Skeletal muscle tissue (tissue), 4 donors: ENCODE data around the gene MTMR12. TPM values are rescaled to one million over a fixed set of nuclear protein-coding genes. Genes with fewer than 3 reads are reported as not detected.

ENCODE experiments used
- H3K27ac ChIP-seq: one replicate; pipeline ENCODE4 v1.7.0; 2013; ENCODE audit warnings: mild to moderate bottlenecking, low read depth, low read length, inconsistent platforms
- H3K27me3 ChIP-seq, 3 donors: one replicate each; pipeline ENCODE4 v1.7.0; 2013; ENCODE audit warnings: low read length in 3 of 3; ENCODE audit not compliant: control insufficient read depth in 3 of 3, insufficient read depth in 3 of 3
- H3K36me3 ChIP-seq, 3 donors: one replicate each; pipeline ENCODE4 v1.7.0; 2013; ENCODE audit warnings: low read length in 3 of 3; ENCODE audit not compliant: control insufficient read depth in 3 of 3, insufficient read depth in 3 of 3
- H3K4me1 ChIP-seq, 3 donors: one replicate each; pipeline ENCODE4 v1.7.0; 2013; ENCODE audit warnings: low read length in 3 of 3, mild to moderate bottlenecking in 3 of 3; ENCODE audit not compliant: control insufficient read depth in 3 of 3, insufficient read depth in 3 of 3
- H3K4me3 ChIP-seq, 3 donors: one replicate each; pipeline ENCODE4 v1.7.0; 2013; ENCODE audit warnings: low read length in 3 of 3
- H3K9ac ChIP-seq, 3 donors: one replicate each; pipeline ENCODE4 v1.7.0; 2013; ENCODE audit warnings: low read length in 3 of 3, mild to moderate bottlenecking in 3 of 3, moderate library complexity in 2 of 3, low read depth in 1 of 3
- H3K9me3 ChIP-seq, 3 donors: one replicate each; pipeline ENCODE4 v1.7.0; 2013; ENCODE audit warnings: low read length in 3 of 3; ENCODE audit not compliant: control insufficient read depth in 3 of 3
- total RNA-seq: library from RNA; depleted of rRNA; stranded (reverse); fragments of >200 nt; gene quantifications from one replicate; pipeline ENCODE4 v1.2.3, GENCODE V29; 2014
- donor health status: Osteomylitis.

The MTMR12 gene
- 15.1 TPM for total RNA-seq

DNA sequence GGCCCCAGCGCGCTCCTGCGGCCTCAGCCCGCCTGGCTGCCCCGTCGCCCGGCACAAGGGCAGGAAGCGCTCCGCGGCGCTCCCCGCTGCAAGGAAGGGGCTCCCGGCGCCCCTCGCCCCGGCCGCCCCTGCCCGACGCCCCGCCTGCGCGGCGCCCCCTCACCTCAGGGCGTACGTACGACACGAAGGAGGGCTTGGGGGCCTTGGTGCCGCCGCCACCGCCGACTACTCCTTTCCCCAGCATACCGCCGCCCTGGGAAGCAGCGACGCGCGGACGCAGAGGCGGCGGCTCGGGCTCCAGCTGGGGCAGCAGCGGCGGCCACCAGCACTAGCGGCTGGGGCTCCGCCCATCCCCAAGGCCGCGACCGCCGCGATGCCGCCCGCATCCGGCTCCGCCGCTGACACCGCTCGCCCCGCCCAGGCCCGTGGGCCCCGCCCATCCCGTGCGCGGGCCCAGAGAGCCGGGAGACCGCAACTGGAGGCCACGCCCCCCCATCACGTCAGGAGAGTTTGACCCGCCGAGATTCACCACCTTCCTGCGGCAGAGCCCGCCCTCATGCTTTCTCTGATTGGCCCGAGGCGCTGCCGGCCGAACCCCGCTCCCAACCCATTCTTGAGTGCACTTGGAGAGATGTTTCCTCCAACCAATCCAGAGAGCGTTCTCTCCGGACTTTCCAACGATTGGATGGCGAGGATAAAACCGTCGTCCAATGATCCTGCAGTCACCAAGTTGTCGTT lies at the start of gene MTMR12:
MTMR12 (minus strand) TSS at position 345 of the 738 bp plus-strand sequence; CDS start at position 244, 101 bp downstream.
- Histone ChIP-seq H3K36me3 (no peaks in the 10 kb centered on the region), H3K4me3 (peak within 1 kb of the TSS; percentile 77 to 84 (median 82)), H3K4me1 (peaks cover 16 to 24% (median 21%) of the 10 kb centered on the region in 3 donors)

DNA sequence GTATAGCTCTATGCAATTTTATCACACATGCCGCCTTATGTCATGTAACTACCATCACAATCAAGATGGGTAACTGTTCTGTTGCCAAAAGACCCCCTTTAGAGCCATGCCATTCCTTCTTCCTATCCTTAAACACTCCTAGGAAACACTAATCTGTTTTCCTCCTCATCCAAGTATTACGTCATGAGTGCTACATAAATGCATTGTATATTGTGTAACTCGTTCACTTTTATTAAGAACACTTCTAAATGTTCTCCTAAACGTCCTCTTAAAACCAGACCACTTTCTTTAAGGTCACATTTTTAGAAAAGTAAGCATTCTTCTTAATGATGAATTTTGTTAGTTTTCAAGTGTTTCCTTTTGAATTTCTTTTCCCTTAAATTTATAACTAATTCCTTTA lies 49.8 kb upstream of the MTMR12 start:
- no peaks in the 10 kb centered on the region for H3K27me3 ChIP-seq
- H3K36me3 ChIP-seq: peaks cover 13 to 23% (median 23%) of the 10 kb centered on the region in 3 donors
- no peaks in the 10 kb centered on the region for H3K4me1 ChIP-seq
- no peak overlapping the region for H3K4me3 ChIP-seq
- no peak overlapping the region for H3K27ac ChIP-seq
- H3K9me3 ChIP-seq: no peaks in the 10 kb centered on the region
- no peak overlapping the region for H3K9ac ChIP-seq

More for the DNA sequence above, at the start of gene MTMR12:
- Histone ChIP-seq H3K27ac (peak within 1 kb of the TSS; percentile 84), H3K9me3 (no peaks in the 10 kb centered on the region), H3K27me3 (no peaks in the 10 kb centered on the region), H3K9ac (peak within 1 kb of the TSS; percentile 89 to 94 (median 90))

- Histone ChIP-seq H3K36me3 (peaks cover 13 to 24% (median 24%) of the 10 kb centered on the region in 3 donors), H3K9ac (no peak overlapping the region), H3K4me1 (no peaks in the 10 kb centered on the region), H3K4me3 (no peak overlapping the region), H3K27me3 (no peaks in the 10 kb centered on the region), H3K27ac (no peak overlapping the region), H3K9me3 (no peaks in the 10 kb centered on the region)
These were observed 48.2 kb upstream of the MTMR12 start for GRCh38 chr5:32360906-32361305.

- Histone ChIP-seq H3K27ac (no peak overlapping the region), H3K4me3 (no peak overlapping the region), H3K27me3 (no peaks in the 10 kb centered on the region), H3K9ac (no peak overlapping the region), H3K9me3 (no peaks in the 10 kb centered on the region), H3K4me1 (no peaks in the 10 kb centered on the region), H3K36me3 (peaks cover 13 to 28% (median 17%) of the 10 kb centered on the region in 3 donors)
These were observed 45.9 kb upstream of the MTMR12 start for GRCh38 chr5:32358611-32359010.

GRCh38 chr5:32357658-32358057 lies 44.9 kb upstream of the MTMR12 start:
- Histone ChIP-seq H3K9ac (no peak overlapping the region), H3K27me3 (no peaks in the 10 kb centered on the region), H3K27ac (no peak overlapping the region), H3K4me3 (no peak overlapping the region), H3K36me3 (peaks cover 9 to 23% (median 16%) of the 10 kb centered on the region in 3 donors), H3K9me3 (no peaks in the 10 kb centered on the region), H3K4me1 (no peaks in the 10 kb centered on the region)

DNA sequence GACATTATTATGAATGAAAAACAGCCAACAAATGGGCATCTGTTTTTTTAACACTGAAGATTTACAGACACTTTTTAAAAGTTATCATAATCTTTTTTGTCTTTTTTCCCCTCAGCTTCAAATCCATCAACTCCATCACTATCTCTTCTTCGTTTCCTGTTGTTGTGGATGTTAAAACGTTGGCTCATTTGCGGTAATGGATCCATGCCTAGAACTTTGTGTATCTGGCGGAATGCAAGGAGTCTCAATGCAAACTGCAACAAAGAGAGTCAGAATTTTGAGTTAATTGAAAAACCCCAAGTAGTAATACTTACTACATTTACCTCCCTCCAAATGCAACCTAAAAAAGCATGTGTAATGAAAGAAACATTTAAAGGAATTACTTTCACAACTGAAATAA lies 42.9 kb upstream of the MTMR12 start:
- Histone ChIP-seq H3K27ac (no peak overlapping the region), H3K36me3 (peaks cover 7 to 12% (median 10%) of the 10 kb centered on the region in 3 donors), H3K9me3 (no peaks in the 10 kb centered on the region), H3K4me1 (no peaks in the 10 kb centered on the region), H3K27me3 (no peaks in the 10 kb centered on the region), H3K9ac (no peak overlapping the region), H3K4me3 (no peak overlapping the region)

- no peaks in the 10 kb centered on the region for H3K9me3 ChIP-seq
- no peak overlapping the region for H3K27ac ChIP-seq
- no peaks in the 10 kb centered on the region for H3K27me3 ChIP-seq
- H3K4me1 ChIP-seq: no peaks in the 10 kb centered on the region
- H3K9ac ChIP-seq: no peak overlapping the region
- H3K36me3 ChIP-seq: peaks cover 0 to 8% (median 5%) of the 10 kb centered on the region in 3 donors
- no peak overlapping the region for H3K4me3 ChIP-seq
These were observed 40.7 kb upstream of the MTMR12 start for GRCh38 chr5:32353420-32353819.

DNA sequence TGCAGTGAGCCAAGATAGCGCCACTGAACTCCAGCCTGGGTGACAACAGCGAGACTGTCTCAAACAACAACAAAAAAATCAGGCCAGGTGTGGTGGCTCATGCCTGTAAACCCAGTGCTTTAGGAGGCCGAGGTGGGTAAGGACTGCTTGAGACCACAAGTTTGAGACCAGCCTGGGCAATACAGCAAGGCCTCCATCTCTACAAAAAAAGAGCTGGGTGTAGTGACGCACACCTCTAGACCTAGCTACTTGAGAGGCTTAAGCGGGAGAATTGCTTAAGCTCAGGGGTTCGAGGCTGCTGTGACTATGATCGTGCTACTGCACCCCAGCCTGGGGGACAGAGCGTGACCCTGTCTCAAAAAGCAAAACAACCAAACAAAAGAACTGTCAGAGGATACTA lies 39.9 kb upstream of the MTMR12 start:
- H3K4me1 ChIP-seq: no peaks in the 10 kb centered on the region
- H3K36me3 ChIP-seq: peaks cover 0 to 8% (median 5%) of the 10 kb centered on the region in 3 donors
- no peak overlapping the region for H3K27ac ChIP-seq
- H3K4me3 ChIP-seq: no peak overlapping the region
- H3K9me3 ChIP-seq: no peaks in the 10 kb centered on the region
- no peak overlapping the region for H3K9ac ChIP-seq
- no peaks in the 10 kb centered on the region for H3K27me3 ChIP-seq

GRCh38 chr5:32346869-32347268 lies 34.1 kb upstream of the MTMR12 start:
- H3K27ac ChIP-seq: no peak overlapping the region
- no peaks in the 10 kb centered on the region for H3K27me3 ChIP-seq
- H3K9me3 ChIP-seq: no peaks in the 10 kb centered on the region
- no peak overlapping the region for H3K4me3 ChIP-seq
- no peaks in the 10 kb centered on the region for H3K36me3 ChIP-seq
- H3K9ac ChIP-seq: no peak overlapping the region
- H3K4me1 ChIP-seq: no peaks in the 10 kb centered on the region

- Histone ChIP-seq H3K36me3 (no peaks in the 10 kb centered on the region), H3K9ac (no peak overlapping the region), H3K4me1 (no peaks in the 10 kb centered on the region), H3K4me3 (no peak overlapping the region), H3K27me3 (no peaks in the 10 kb centered on the region), H3K27ac (no peak overlapping the region), H3K9me3 (peaks cover 0 to 3% (median 0%) of the 10 kb centered on the region in 3 donors)
These were observed 30.4 kb upstream of the MTMR12 start for GRCh38 chr5:32343058-32343672.
